Rectal smooth muscle tissue (tissue), 1 donor: Measurements from ENCODE around the gene IGSF8.
"Not testable (repeated sequence)": the region's sequence is repeated elsewhere in the genome, so short reads cannot be mapped to it uniquely, and the experiment has no call there.

ENCODE experiments used
- H3K27ac ChIP-seq: one replicate; pipeline ENCODE4 v1.7.0; 2013; ENCODE audit warnings: low read depth, low read length, inconsistent platforms
- H3K27me3 ChIP-seq: one replicate; pipeline ENCODE4 v1.7.0; 2013; ENCODE audit warnings: low read length; ENCODE audit not compliant: control insufficient read depth, insufficient read depth
- H3K36me3 ChIP-seq: one replicate; pipeline ENCODE4 v1.7.0; 2013; ENCODE audit warnings: low read length; ENCODE audit not compliant: control insufficient read depth, insufficient read depth
- H3K4me1 ChIP-seq: one replicate; pipeline ENCODE4 v1.7.0; 2013; ENCODE audit warnings: low read length; ENCODE audit not compliant: control insufficient read depth, insufficient read depth
- H3K4me3 ChIP-seq: one replicate; pipeline ENCODE4 v1.7.0; 2013; ENCODE audit warnings: low read length
- H3K9ac ChIP-seq: one replicate; pipeline ENCODE4 v1.7.0; 2013; ENCODE audit warnings: low read length

IGSF8 gene

GRCh38 chr1:160063176-160063575 lies 35.2 kb downstream of the IGSF8 start:
- H3K27me3 ChIP-seq, result no peaks in the 10 kb centered on the region
- no peak overlapping the region for H3K9ac ChIP-seq
- H3K4me1 ChIP-seq, result no peaks in the 10 kb centered on the region
- no peaks in the 10 kb centered on the region for H3K36me3 ChIP-seq
- H3K4me3 ChIP-seq, result no peak overlapping the region
- H3K27ac ChIP-seq, result no peak overlapping the region

GRCh38 chr1:160062230-160062532 lies 36.2 kb downstream of the IGSF8 start:
- Histone ChIP-seq H3K4me1 (no peaks in the 10 kb centered on the region), H3K9ac (no peak overlapping the region), H3K4me3 (no peak overlapping the region), H3K27me3 (no peaks in the 10 kb centered on the region), H3K36me3 (no peaks in the 10 kb centered on the region), H3K27ac (no peak overlapping the region)

GRCh38 chr1:160061369-160062229 lies 36.8 kb downstream of the IGSF8 start:
- Histone ChIP-seq H3K36me3 (no peaks in the 10 kb centered on the region), H3K27ac (no peak overlapping the region), H3K27me3 (no peaks in the 10 kb centered on the region), H3K9ac (no peak overlapping the region), H3K4me3 (no peak overlapping the region), H3K4me1 (no peaks in the 10 kb centered on the region)

- no peaks in the 10 kb centered on the region for H3K4me1 ChIP-seq
- H3K4me3 ChIP-seq, result no peak overlapping the region
- H3K27me3 ChIP-seq, result no peaks in the 10 kb centered on the region
- no peak overlapping the region for H3K9ac ChIP-seq
- H3K36me3 ChIP-seq, result no peaks in the 10 kb centered on the region
- H3K27ac ChIP-seq, result no peak overlapping the region
Measured at GRCh38 chr1:160058087-160058486, 40.3 kb downstream of the IGSF8 start.

GRCh38 chr1:160056648-160057169 lies 41.7 kb downstream of the IGSF8 start:
- Histone ChIP-seq H3K9ac (no peak overlapping the region), H3K27me3 (no peaks in the 10 kb centered on the region), H3K36me3 (no peaks in the 10 kb centered on the region), H3K4me1 (no peaks in the 10 kb centered on the region), H3K4me3 (no peak overlapping the region), H3K27ac (no peak overlapping the region)

GRCh38 chr1:160053548-160054365 lies 44.7 kb downstream of the IGSF8 start:
- H3K9ac ChIP-seq, result no peak overlapping the region
- H3K4me3 ChIP-seq, result no peak overlapping the region
- no peak overlapping the region for H3K27ac ChIP-seq
- H3K27me3 ChIP-seq, result no peaks in the 10 kb centered on the region
- no peaks in the 10 kb centered on the region for H3K36me3 ChIP-seq
- H3K4me1 ChIP-seq, result no peaks in the 10 kb centered on the region

GRCh38 chr1:160052936-160053335 lies 45.5 kb downstream of the IGSF8 start:
- Histone ChIP-seq H3K27me3 (no peaks in the 10 kb centered on the region), H3K27ac (no peak overlapping the region), H3K36me3 (no peaks in the 10 kb centered on the region), H3K4me1 (no peaks in the 10 kb centered on the region), H3K9ac (no peak overlapping the region), H3K4me3 (no peak overlapping the region)

- H3K4me1 ChIP-seq, result peaks cover 7% of the 10 kb centered on the region
- no peaks in the 10 kb centered on the region for H3K27me3 ChIP-seq
- no peak overlapping the region for H3K4me3 ChIP-seq
- H3K9ac ChIP-seq, result no peak overlapping the region
- H3K27ac ChIP-seq, result no peak overlapping the region
- H3K36me3 ChIP-seq, result no peaks in the 10 kb centered on the region
Measured at GRCh38 chr1:160050619-160051018, 47.8 kb downstream of the IGSF8 start.

- not testable (repeated sequence) for H3K9ac ChIP-seq
Measured at GRCh38 chr1:160050182-160050581, 48.2 kb downstream of the IGSF8 start.

GRCh38 chr1:160049101-160049500 lies 49.3 kb downstream of the IGSF8 start:
- H3K36me3 ChIP-seq, result no peaks in the 10 kb centered on the region
- H3K4me1 ChIP-seq, result peaks cover 7% of the 10 kb centered on the region
- H3K4me3 ChIP-seq, result no peak overlapping the region
- no peak overlapping the region for H3K27ac ChIP-seq
- no peaks in the 10 kb centered on the region for H3K27me3 ChIP-seq
- no peak overlapping the region for H3K9ac ChIP-seq

More at GRCh38 chr1:160050182-160050581, 48.2 kb downstream of the IGSF8 start:
- H3K27ac ChIP-seq, H3K36me3 ChIP-seq, H3K4me3 ChIP-seq, H3K27me3 ChIP-seq, H3K4me1 ChIP-seq: not testable (repeated sequence)

GRCh38 chr1:160048335-160048734 lies 50.1 kb downstream of the IGSF8 start:
- Histone ChIP-seq H3K4me1 (peaks cover 7% of the 10 kb centered on the region), H3K36me3 (no peaks in the 10 kb centered on the region), H3K4me3 (no peak overlapping the region), H3K27me3 (no peaks in the 10 kb centered on the region), H3K27ac (no peak overlapping the region), H3K9ac (no peak overlapping the region)

GRCh38 chr1:160047111-160047991 lies 51.1 kb downstream of the IGSF8 start:
- H3K4me3 ChIP-seq, result no peak overlapping the region
- no peak overlapping the region for H3K27ac ChIP-seq
- no peaks in the 10 kb centered on the region for H3K36me3 ChIP-seq
- no peaks in the 10 kb centered on the region for H3K27me3 ChIP-seq
- H3K9ac ChIP-seq, result no peak overlapping the region
- peaks cover 7% of the 10 kb centered on the region for H3K4me1 ChIP-seq
